Esophagus (tissue), 2 donors: ENCODE data around the gene PRDM12. TPM values are rescaled to one million over a fixed set of nuclear protein-coding genes. Genes with fewer than 3 reads are reported as not detected.

ENCODE experiments used
- H3K27ac ChIP-seq, 2 donors: one replicate each; pipeline ENCODE4 v1.5.1; 2013; ENCODE audit warnings: low read depth in 2 of 2, mild to moderate bottlenecking in 2 of 2, inconsistent platforms in 1 of 2, low read length in 1 of 2, moderate library complexity in 1 of 2
- H3K27me3 ChIP-seq, 2 donors: one replicate each; pipeline ENCODE4 v1.6.1; 2013; ENCODE audit warnings: low read length in 2 of 2, control low read depth in 1 of 2, mild to moderate bottlenecking in 1 of 2; ENCODE audit not compliant: insufficient read depth in 2 of 2, control insufficient read depth in 1 of 2
- H3K36me3 ChIP-seq, 2 donors: one replicate each; pipeline ENCODE4 v1.6.1; 2013; ENCODE audit warnings: low read length in 1 of 2; ENCODE audit not compliant: control insufficient read depth in 2 of 2, insufficient read depth in 2 of 2
- H3K4me1 ChIP-seq, 2 donors: one replicate each; pipeline ENCODE4 v1.6.1; 2013; ENCODE audit warnings: low read length in 1 of 2; ENCODE audit not compliant: control insufficient read depth in 2 of 2, insufficient read depth in 2 of 2
- H3K4me3 ChIP-seq, 2 donors: one replicate each; pipeline ENCODE4 v1.5.1; 2013; ENCODE audit warnings: low read length in 2 of 2, mild to moderate bottlenecking in 2 of 2, low read depth in 1 of 2, moderate library complexity in 1 of 2
- H3K9me3 ChIP-seq, 2 donors: one replicate each; pipeline ENCODE4 v1.6.1; 2013; ENCODE audit warnings: mild to moderate bottlenecking in 2 of 2, low read depth in 1 of 2, low read length in 1 of 2, moderate library complexity in 1 of 2; ENCODE audit not compliant: control insufficient read depth in 2 of 2, insufficient read depth in 1 of 2
- WGBS, 2 donors: extraction: QIAGEN DNeasy Blood & Tissue Kit; methylation state at CpG; one replicate each; pipeline ENCODE4 v1.1.7; 2013; 5-methylcytosine and 5-hydroxymethylcytosine counted together
- polyA plus RNA-seq, 2 donors: library from polyadenylated mRNA; stranded (reverse); fragments of 200-250 nt; gene quantifications; one replicate each; pipeline ENCODE4 v1.2.3, GENCODE V29; 2013
- donor health status: healthy with polysubstance abuse.
- donor health status: Bipolar disorder and iron deficiency.

Gene PRDM12
- polyA plus RNA-seq, 2 donors: 0.04 TPM; not detected in 1

DNA sequence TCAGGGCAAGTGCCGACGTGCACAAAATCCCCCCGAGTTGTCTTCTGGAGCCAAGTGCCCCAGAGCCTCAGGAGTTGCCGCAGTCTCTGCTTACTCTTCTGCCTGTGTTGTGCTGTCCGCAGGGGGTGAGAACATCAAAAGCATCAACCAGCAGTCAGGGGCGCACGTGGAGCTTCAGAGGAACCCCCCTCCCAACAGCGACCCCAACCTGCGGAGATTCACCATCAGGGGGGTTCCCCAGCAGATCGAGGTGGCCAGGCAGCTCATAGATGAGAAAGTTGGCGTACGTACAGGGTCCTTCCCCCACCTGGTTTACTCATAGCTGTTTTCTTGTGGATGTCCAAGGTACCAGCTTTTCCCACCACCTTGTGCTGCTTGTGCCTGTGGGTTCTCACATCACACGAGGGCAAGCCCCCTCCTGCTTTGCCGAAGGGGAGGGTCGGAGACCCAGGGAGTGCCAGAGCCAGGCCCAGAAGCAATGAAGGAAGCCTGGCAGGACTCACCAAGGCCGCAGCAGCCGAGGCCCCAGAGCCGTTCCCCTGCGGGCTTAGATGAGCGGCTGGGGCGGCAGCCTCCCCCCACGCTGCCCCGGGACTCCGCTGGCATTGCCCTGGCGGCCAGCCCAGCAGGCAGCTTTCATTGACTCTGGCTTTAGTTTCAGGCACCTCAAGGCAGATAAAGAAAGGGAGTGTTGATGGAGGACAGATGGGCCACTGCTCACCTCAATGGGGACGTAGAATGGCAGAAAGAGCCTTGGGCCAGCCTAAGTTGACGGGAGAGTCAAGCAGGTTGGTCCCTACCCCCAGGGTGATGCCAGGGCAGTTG, 33.7 kb upstream of the PRDM12 start:
- H3K27ac ChIP-seq: no peak overlapping the region
- peaks cover 52 to 74% of the 10 kb centered on the region in 2 donors for H3K36me3 ChIP-seq
- H3K9me3 ChIP-seq: no peaks in the 10 kb centered on the region
- H3K4me1 ChIP-seq: no peaks in the 10 kb centered on the region
- 88 to 90% methylated on average over 27 of the region's 27 CpGs for WGBS, 2 donors
- no peak overlapping the region for H3K4me3 ChIP-seq
- no peaks in the 10 kb centered on the region for H3K27me3 ChIP-seq

DNA sequence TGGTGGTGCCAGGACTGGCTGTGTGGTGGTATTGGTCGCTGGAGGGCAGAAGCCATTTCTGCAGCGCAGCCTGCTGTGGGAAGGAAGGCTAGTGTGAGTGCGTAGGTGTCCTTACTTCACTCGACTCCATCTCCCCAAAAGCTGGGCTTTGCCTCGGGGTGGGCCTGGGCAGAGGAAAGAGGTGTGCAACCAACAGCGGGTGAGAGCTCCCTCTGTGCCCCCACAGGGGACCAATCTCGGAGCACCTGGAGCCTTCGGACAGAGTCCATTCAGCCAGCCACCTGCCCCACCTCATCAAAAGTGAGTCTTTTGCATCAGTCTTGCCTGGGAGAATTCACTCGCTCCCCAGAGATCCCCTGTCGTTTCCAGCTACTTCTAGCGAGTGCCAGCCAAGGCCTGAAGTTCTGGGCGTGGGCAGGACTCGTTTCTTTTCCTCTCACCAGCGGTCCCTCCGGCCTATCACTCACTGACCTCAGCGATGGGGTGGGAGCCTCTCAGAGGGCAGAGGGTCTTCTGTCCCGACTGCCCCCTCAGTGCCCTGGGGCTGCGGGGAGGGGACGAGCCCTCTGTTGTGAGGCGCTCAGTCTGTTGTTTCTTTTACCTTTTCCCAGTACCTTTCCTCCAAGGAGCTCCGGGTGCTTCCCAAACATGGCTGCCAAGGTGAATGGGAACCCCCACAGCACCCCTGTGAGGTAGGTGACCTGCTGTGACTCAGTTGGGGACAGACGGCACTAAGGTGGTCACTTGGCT, 32.9 kb upstream of the PRDM12 start:
- Histone ChIP-seq H3K36me3 (peaks cover 49 to 74% of the 10 kb centered on the region in 2 donors), H3K4me1 (no peaks in the 10 kb centered on the region), H3K9me3 (no peaks in the 10 kb centered on the region), H3K27me3 (no peaks in the 10 kb centered on the region), H3K4me3 (no peak overlapping the region), H3K27ac (no peak overlapping the region)
- WGBS, 2 donors: 93% methylated on average over 22 of the region's 22 CpGs

DNA sequence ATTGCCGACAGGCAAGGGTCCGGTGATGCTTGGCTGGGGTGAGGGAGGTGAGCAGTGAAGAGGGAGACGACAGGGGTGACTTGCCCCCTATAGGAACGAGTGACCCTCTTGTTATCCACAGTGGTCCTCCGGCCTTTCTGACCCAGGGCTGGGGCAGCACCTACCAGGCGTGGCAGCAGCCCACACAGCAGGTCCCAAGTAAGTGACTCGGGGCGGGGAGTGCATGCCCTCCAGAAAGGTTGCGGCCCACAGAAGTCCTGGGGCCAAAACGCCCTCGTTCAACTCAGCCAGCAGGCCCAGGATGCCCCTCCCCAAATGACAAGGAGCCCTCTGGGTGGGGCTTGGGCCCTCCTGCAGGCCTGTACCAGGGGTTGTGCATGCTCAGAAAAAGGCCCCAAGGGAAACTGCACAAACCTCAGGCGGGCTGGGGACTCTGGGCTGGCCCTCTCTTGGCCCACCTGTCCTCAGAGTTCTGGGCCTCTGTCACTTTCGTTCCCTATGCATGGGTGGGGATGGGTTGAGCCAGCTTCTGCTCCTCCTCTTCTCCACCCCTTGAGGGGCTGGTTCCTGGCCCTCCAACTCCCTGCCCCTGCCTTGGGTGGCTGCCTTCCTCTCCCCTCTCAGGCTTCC, 32.2 kb upstream of the PRDM12 start:
- Histone ChIP-seq H3K9me3 (no peaks in the 10 kb centered on the region), H3K36me3 (peaks cover 45 to 70% of the 10 kb centered on the region in 2 donors), H3K27ac (no peak overlapping the region), H3K4me1 (no peaks in the 10 kb centered on the region), H3K4me3 (no peak overlapping the region), H3K27me3 (no peaks in the 10 kb centered on the region)
- 85 to 90% methylated on average over 12 to 13 of the region's 13 CpGs for WGBS, 2 donors

- Histone ChIP-seq H3K27me3 (no peaks in the 10 kb centered on the region), H3K9me3 (no peaks in the 10 kb centered on the region), H3K36me3 (peaks cover 43 to 64% of the 10 kb centered on the region in 2 donors), H3K4me3 (no peak overlapping the region), H3K4me1 (no peaks in the 10 kb centered on the region), H3K27ac (no peak overlapping the region)
- whole genome bisulfite sequencing, 2 donors: 91 to 94% methylated on average over 7 of the region's 7 CpGs
These were observed 31.6 kb upstream of the PRDM12 start for GRCh38 chr9:130632841-130633240.

GRCh38 chr9:130633336-130634190, 30.8 kb upstream of the PRDM12 start:
- peaks cover 43 to 67% of the 10 kb centered on the region in 2 donors for H3K36me3 ChIP-seq
- WGBS, 2 donors: 92 to 94% methylated on average over 25 of the region's 25 CpGs

GRCh38 chr9:130634191-130634768, 30.1 kb upstream of the PRDM12 start:
- Histone ChIP-seq H3K27me3 (no peaks in the 10 kb centered on the region), H3K36me3 (peaks cover 43 to 69% of the 10 kb centered on the region in 2 donors)
- WGBS, 2 donors: 91 to 94% methylated on average over 14 of the region's 14 CpGs

More at GRCh38 chr9:130633336-130634190, 30.8 kb upstream of the PRDM12 start:
- H3K4me1 ChIP-seq: no peaks in the 10 kb centered on the region
- no peak overlapping the region for H3K4me3 ChIP-seq
- H3K27ac ChIP-seq: no peak overlapping the region
- no peaks in the 10 kb centered on the region for H3K9me3 ChIP-seq
- no peaks in the 10 kb centered on the region for H3K27me3 ChIP-seq

GRCh38 chr9:130634801-130635200, 29.6 kb upstream of the PRDM12 start:
- H3K9me3 ChIP-seq: no peaks in the 10 kb centered on the region
- WGBS, 2 donors: 77 to 78% methylated on average over 8 of the region's 8 CpGs
- no peak overlapping the region for H3K4me3 ChIP-seq
- peaks cover 43 to 67% of the 10 kb centered on the region in 2 donors for H3K36me3 ChIP-seq
- H3K4me1 ChIP-seq: no peaks in the 10 kb centered on the region
- H3K27me3 ChIP-seq: no peaks in the 10 kb centered on the region
- H3K27ac ChIP-seq: no peak overlapping the region

More at GRCh38 chr9:130634191-130634768, 30.1 kb upstream of the PRDM12 start:
- Histone ChIP-seq H3K4me1 (no peaks in the 10 kb centered on the region), H3K27ac (no peak overlapping the region), H3K4me3 (no peak overlapping the region), H3K9me3 (no peaks in the 10 kb centered on the region)

DNA sequence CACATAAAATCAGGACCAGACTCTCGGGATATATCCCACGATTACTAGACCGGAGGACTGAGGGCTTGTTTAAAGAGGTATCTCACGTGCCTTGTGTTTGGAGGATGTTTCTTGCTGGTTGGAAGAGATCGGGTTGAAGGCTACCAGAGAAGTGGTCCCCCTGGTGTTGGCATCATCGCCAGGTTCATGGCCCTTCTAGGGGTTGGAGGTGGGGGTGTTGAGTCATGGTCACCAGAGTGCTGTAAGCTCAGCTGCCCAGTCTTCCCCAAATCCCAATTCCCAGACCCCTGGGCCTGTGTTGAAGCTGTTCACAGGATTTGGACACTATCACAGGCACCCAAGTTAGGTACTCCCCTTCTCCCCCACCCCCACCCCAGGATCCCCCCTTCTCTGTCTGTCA, 29.1 kb upstream of the PRDM12 start:
- Histone ChIP-seq H3K27me3 (no peaks in the 10 kb centered on the region), H3K4me1 (no peaks in the 10 kb centered on the region), H3K36me3 (peaks cover 38 to 63% of the 10 kb centered on the region in 2 donors), H3K4me3 (no peak overlapping the region), H3K9me3 (no peaks in the 10 kb centered on the region), H3K27ac (no peak overlapping the region)
- 93 to 94% methylated on average over 6 of the region's 6 CpGs for WGBS, 2 donors
